Measurements from ENCODE around the gene NFKBIE. TPM values are rescaled to one million over a fixed set of nuclear protein-coding genes. Genes with fewer than 3 reads are reported as not detected.
A peak's percentile ranks its signal among the peaks of the same experiment; 100 is the strongest.

NFKBIE gene
- total RNA-seq, 1 experiment from 2014 or later, result 7.4 TPM

DNA sequence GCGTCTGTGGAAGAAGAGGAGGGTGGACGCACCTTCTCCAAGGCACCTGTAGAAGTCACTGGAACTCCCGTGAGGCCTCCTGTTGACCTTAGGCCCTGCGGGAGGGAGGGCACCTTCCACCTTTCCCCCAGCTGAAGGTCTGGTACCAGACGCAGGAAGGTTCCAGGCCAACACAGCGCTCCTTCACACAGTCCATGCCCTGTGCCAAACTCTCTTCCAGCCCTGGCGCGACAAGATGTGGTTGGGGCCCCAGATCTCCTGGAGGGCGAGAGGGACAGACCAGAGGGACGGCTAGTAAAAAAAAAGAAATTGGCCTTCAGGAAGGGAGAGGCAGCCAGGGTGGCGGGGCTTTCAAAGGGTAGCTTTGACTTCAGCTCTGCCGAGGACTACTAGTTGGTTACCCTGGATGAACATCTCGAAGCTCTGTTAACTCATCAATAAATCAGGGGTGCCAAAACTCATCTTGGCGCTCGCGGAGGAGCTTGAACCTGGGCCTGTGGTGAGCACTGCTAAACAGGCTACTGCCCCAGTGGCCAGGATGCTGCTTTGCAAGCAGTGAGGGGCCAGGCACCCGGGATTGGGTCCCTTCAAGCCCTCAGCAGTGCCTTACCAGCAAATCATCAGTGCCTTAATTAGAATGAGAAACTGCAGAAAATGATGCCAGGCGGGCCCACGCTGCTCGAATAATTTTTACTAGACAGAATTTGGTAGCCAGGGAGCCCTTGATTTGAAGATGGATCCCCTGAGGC lies 32.9 kb upstream of the NFKBIE start:
- Histone ChIP-seq H3K36me3 (ENCODE audit: low read depth, low read length) (peaks cover 17% of the 10 kb centered on the region; the same call in 1 of the 2 replicates), H3K9ac (ENCODE audit: low read length) (no peak overlapping the region), H3K9me3 (ENCODE audit: low read length) (no peaks in the 10 kb centered on the region), H3K27me3 (ENCODE audit: low read length) (peaks cover 28% of the 10 kb centered on the region), H3K27ac (ENCODE audit: low read length) (no peak overlapping the region), H3K9me2 (replicated peaks; ENCODE audit: low read length) (no peaks in the 10 kb centered on the region), H3K4me1 (ENCODE audit: insufficient read depth, low read length) (no peaks in the 10 kb centered on the region), H3K4me2 (ENCODE audit: low read length) (peak overlapping the region; percentile 73), H3K4me3 (ENCODE audit: low read length) (no peak overlapping the region; the same call in 1 of the 2 replicates), H2AFZ (ENCODE audit: low read length) (no peak overlapping the region), H4K20me1 (ENCODE audit: low read length) (no peaks in the 10 kb centered on the region), H3F3A (ENCODE audit: low read length, unreplicated experiment) (no peaks in the 10 kb centered on the region), H3K79me2 (ENCODE audit: low read length) (no peaks in the 10 kb centered on the region)
- DNase-seq, result no peak
- TF ChIP-seq CTCF (conservative IDR thresholded peaks at IDR 0.05; ENCODE audit: low read depth, low read length) (no peak), EZH2 (IDR thresholded peaks at IDR 0.05; ENCODE audit: low read length, unreplicated experiment) (no peak), EZH2phosphoT487 (IDR thresholded peaks at IDR 0.05; ENCODE audit: borderline replicate concordance, low read length) (no peak)
- ChIA-PET POLR2A (ENCODE audit: unreplicated experiment) (no interaction called here), CTCF (no interaction called here)
- peak; percentile 27 for ATAC-seq
- BruUV-seq (replicated peaks), result no TSS peak
- intact Hi-C loops (cut with micrococcal nuclease), result no loop called here

DNA sequence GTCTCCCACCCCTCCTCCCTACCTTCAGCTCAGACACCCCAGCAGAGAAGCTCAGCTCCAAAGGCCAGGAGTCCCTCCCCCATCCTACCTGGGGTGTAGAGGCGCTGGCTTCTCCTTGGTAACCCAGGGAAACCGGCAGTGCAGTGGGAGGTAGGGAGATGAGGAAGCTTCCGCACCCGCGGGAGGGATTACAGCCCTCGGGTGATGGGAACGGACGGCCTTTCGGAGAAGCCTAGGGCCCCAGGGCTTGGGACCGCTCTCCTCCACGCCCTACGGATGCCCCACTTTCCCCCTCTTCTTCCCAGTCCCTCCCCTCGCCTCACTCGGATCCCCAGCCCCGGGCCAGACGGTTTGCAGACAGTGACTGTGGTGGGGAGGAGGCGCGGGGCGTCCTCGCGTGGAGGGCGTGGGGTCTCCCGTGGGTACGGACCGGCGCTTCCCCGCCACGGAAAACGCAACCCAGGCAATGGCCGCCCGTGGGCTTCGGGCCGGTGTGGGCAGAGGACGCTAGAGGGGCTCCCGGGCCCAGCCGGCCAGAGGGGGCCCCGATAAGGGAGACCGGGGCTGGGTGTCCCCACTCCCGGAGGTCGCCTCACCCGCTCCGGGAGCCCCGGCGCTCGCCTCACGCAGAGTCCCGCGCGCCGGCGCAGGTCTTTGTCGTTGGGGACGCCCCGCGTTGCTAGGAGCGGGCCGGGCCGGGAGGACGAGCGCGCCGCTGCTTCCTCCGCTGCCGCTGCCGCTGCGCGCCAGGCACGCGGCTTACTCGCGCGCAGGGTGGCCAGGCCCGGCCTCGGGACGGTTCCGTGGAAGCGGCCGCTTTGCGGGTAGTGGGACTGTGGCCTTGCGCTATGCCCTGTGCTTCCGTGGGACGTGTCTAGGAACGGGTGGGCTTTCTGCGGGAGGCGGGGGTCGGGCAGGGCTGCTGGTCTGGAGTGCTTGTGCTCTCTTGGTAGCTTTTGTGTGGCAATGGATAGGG lies 32.0 kb upstream of the NFKBIE start:
- Histone ChIP-seq H3K27me3 (ENCODE audit: low read length) (peaks cover 29% of the 10 kb centered on the region), H3F3A (ENCODE audit: low read length, unreplicated experiment) (no peaks in the 10 kb centered on the region), H3K4me2 (ENCODE audit: low read length) (peak overlapping the region; percentile 73), H3K27ac (ENCODE audit: low read length) (no peak overlapping the region), H3K79me2 (ENCODE audit: low read length) (no peaks in the 10 kb centered on the region), H3K4me3 (ENCODE audit: low read length) (peak overlapping the region; percentile 50; the same call in 1 of the 2 replicates), H3K9ac (ENCODE audit: low read length) (no peak overlapping the region), H3K36me3 (ENCODE audit: low read depth, low read length) (peaks cover 9% of the 10 kb centered on the region; the same call in 1 of the 2 replicates), H4K20me1 (ENCODE audit: low read length) (no peaks in the 10 kb centered on the region), H3K4me1 (ENCODE audit: insufficient read depth, low read length) (no peaks in the 10 kb centered on the region), H3K9me3 (ENCODE audit: low read length) (no peaks in the 10 kb centered on the region), H2AFZ (ENCODE audit: low read length) (no peak overlapping the region), H3K9me2 (replicated peaks; ENCODE audit: low read length) (no peaks in the 10 kb centered on the region)
- POLR2A ChIA-PET (ENCODE audit: unreplicated experiment), result interaction anchor here (0.6 kb wide), 1 partner anchor 140 kb away, joined by 3 read pairs; no protein-coding TSS in a partner anchor
- DNase-seq (peak; percentile 16), ATAC-seq (peak; percentile 58)
- no TSS peak for BruUV-seq (replicated peaks)
- peak; percentile 52 for TF ChIP-seq EZH2 (IDR thresholded peaks at IDR 0.05; ENCODE audit: low read length, unreplicated experiment)
- TF ChIP-seq EZH2phosphoT487 (IDR thresholded peaks at IDR 0.05; ENCODE audit: borderline replicate concordance, low read length), result peak; percentile 36; the same call in 1 of the 2 replicates
- TF ChIP-seq CTCF (conservative IDR thresholded peaks at IDR 0.05; ENCODE audit: low read depth, low read length), result no peak
- intact Hi-C loops (cut with micrococcal nuclease), result no loop called here
- CTCF ChIA-PET, result interaction anchor here (0.6 kb wide), 1 partner anchor 60 kb away, joined by 3 read pairs; no protein-coding TSS in a partner anchor
